GM15510 (cell line): ENCODE results near the gene USP34.

Experiments
- POLR2A ChIP-seq: IDR thresholded peaks from 3 replicates; pipeline ENCODE4 v1.6.1; 2011; ENCODE audit warnings: borderline replicate concordance; ENCODE audit not compliant: insufficient read length; ENCODE audit errors: extremely low read depth

Gene USP34

GRCh38 chr2:61411109-61411508 is 59.8 kb downstream of the USP34 start:
- TF ChIP-seq POLR2A: no peak

GRCh38 chr2:61410185-61410584 is 60.7 kb downstream of the USP34 start:
- TF ChIP-seq POLR2A: no peak

GRCh38 chr2:61405813-61406212 is 65.1 kb downstream of the USP34 start:
- no peak for TF ChIP-seq POLR2A

GRCh38 chr2:61404438-61404837 is 66.4 kb downstream of the USP34 start:
- no peak for TF ChIP-seq POLR2A

GRCh38 chr2:61398413-61398812 is 72.5 kb downstream of the USP34 start:
- TF ChIP-seq POLR2A: no peak

GRCh38 chr2:61396005-61396404 is 74.9 kb downstream of the USP34 start:
- TF ChIP-seq POLR2A: no peak

- no peak for TF ChIP-seq POLR2A
These were observed 90.6 kb downstream of the USP34 start for GRCh38 chr2:61380056-61380881.

- no peak for TF ChIP-seq POLR2A
These were observed 91.4 kb downstream of the USP34 start for GRCh38 chr2:61379521-61379920.

GRCh38 chr2:61378281-61378680 is 92.6 kb downstream of the USP34 start:
- TF ChIP-seq POLR2A: no peak

- no peak for TF ChIP-seq POLR2A
These were observed 93.8 kb downstream of the USP34 start for GRCh38 chr2:61377046-61377445.

- TF ChIP-seq POLR2A: no peak
These were observed 94.7 kb downstream of the USP34 start for GRCh38 chr2:61376211-61376610.

- no peak for TF ChIP-seq POLR2A
These were observed 99.9 kb downstream of the USP34 start for GRCh38 chr2:61371027-61371426.

GRCh38 chr2:61368687-61369665 is 101.9 kb downstream of the USP34 start:
- no peak for TF ChIP-seq POLR2A

- no peak for TF ChIP-seq POLR2A
These were observed 103.7 kb downstream of the USP34 start for GRCh38 chr2:61367177-61367576.

- TF ChIP-seq POLR2A: no peak
These were observed 107.3 kb downstream of the USP34 start for GRCh38 chr2:61363580-61363979.
